Adipocyte (in vitro differentiated cells): ENCODE results near the gene SDCCAG8.

ENCODE experiments used
- DNase-seq: peaks from one replicate; pipeline ENCODE4 v3.0.0-alpha.2; 2015; ENCODE audit warnings: low read depth
- H3K27me3 ChIP-seq: replicated peaks from 2 replicates; pipeline ENCODE4 v1.7.0; 2013; ENCODE audit warnings: mild to moderate bottlenecking, low read length, moderate library complexity; ENCODE audit not compliant: control insufficient read depth, insufficient read depth
- H3K36me3 ChIP-seq: 2 replicates; pipeline ENCODE4 v1.7.0; 2013; ENCODE audit warnings: low read length, mild to moderate bottlenecking, moderate library complexity; ENCODE audit not compliant: control insufficient read depth, insufficient read depth, severe bottlenecking
- H3K4me1 ChIP-seq: 2 replicates; pipeline ENCODE4 v1.7.0; 2013; ENCODE audit warnings: mild to moderate bottlenecking, low read length, moderate library complexity; ENCODE audit not compliant: control insufficient read depth, insufficient read depth
- H3K4me3 ChIP-seq: 2 replicates; pipeline ENCODE4 v1.7.0; 2013; ENCODE audit warnings: mild to moderate bottlenecking, low read length, moderate library complexity
- H3K9ac ChIP-seq: 2 replicates; pipeline ENCODE4 v1.7.0; 2013; ENCODE audit warnings: mild to moderate bottlenecking, low read length, moderate library complexity
- H3K9me3 ChIP-seq: 2 replicates; pipeline ENCODE4 v1.7.0; 2013; ENCODE audit warnings: mild to moderate bottlenecking, low read length, moderate library complexity; ENCODE audit not compliant: control insufficient read depth

Gene SDCCAG8

GRCh38 chr1:243481101-243481500, 225.3 kb downstream of the SDCCAG8 start:
- Histone ChIP-seq H3K36me3 (no peaks in the 10 kb centered on the region), H3K4me1 (peaks cover 16% of the 10 kb centered on the region), H3K4me3 (no peak overlapping the region), H3K9me3 (no peaks in the 10 kb centered on the region), H3K9ac (no peak overlapping the region), H3K27me3 (no peaks in the 10 kb centered on the region)
- no peak for DNase-seq

GRCh38 chr1:243482141-243483022, 226.5 kb downstream of the SDCCAG8 start:
- Histone ChIP-seq H3K4me1 (peaks cover 16% of the 10 kb centered on the region), H3K27me3 (no peaks in the 10 kb centered on the region), H3K36me3 (no peaks in the 10 kb centered on the region), H3K9me3 (no peaks in the 10 kb centered on the region), H3K9ac (no peak overlapping the region), H3K4me3 (peak overlapping the region; percentile 15)
- peak; percentile 57 for DNase-seq

- Histone ChIP-seq H3K4me1 (peaks cover 16% of the 10 kb centered on the region), H3K9ac (no peak overlapping the region), H3K27me3 (no peaks in the 10 kb centered on the region), H3K36me3 (no peaks in the 10 kb centered on the region), H3K4me3 (peak overlapping the region; percentile 15), H3K9me3 (no peaks in the 10 kb centered on the region)
- DNase-seq: no peak
Measured at GRCh38 chr1:243483071-243483771, 227.4 kb downstream of the SDCCAG8 start.

- no peaks in the 10 kb centered on the region for H3K27me3 ChIP-seq
- H3K4me1 ChIP-seq: peaks cover 16% of the 10 kb centered on the region
- H3K9ac ChIP-seq: no peak overlapping the region
- H3K9me3 ChIP-seq: no peaks in the 10 kb centered on the region
- DNase-seq: no peak
- no peak overlapping the region for H3K4me3 ChIP-seq
- H3K36me3 ChIP-seq: no peaks in the 10 kb centered on the region
Measured at GRCh38 chr1:243483952-243484351, 228.1 kb downstream of the SDCCAG8 start.

- DNase-seq: no peak
- H3K4me3 ChIP-seq: no peak overlapping the region
- H3K9me3 ChIP-seq: no peaks in the 10 kb centered on the region
- H3K27me3 ChIP-seq: no peaks in the 10 kb centered on the region
- H3K9ac ChIP-seq: no peak overlapping the region
- H3K4me1 ChIP-seq: peaks cover 25% of the 10 kb centered on the region
- peaks cover 6% of the 10 kb centered on the region for H3K36me3 ChIP-seq
Measured at GRCh38 chr1:243487036-243487648, 231.3 kb downstream of the SDCCAG8 start.

GRCh38 chr1:243487649-243488227, 231.9 kb downstream of the SDCCAG8 start:
- H3K4me1 ChIP-seq: peaks cover 19% of the 10 kb centered on the region
- H3K9ac ChIP-seq: no peak overlapping the region
- H3K9me3 ChIP-seq: no peaks in the 10 kb centered on the region
- no peaks in the 10 kb centered on the region for H3K27me3 ChIP-seq
- no peak for DNase-seq
- H3K4me3 ChIP-seq: no peak overlapping the region
- H3K36me3 ChIP-seq: peaks cover 6% of the 10 kb centered on the region

- no peak overlapping the region for H3K9ac ChIP-seq
- H3K4me3 ChIP-seq: no peak overlapping the region
- H3K9me3 ChIP-seq: no peaks in the 10 kb centered on the region
- H3K36me3 ChIP-seq: peaks cover 6% of the 10 kb centered on the region
- H3K27me3 ChIP-seq: no peaks in the 10 kb centered on the region
- DNase-seq: no peak
- H3K4me1 ChIP-seq: peaks cover 20% of the 10 kb centered on the region
Measured at GRCh38 chr1:243488459-243489157, 232.8 kb downstream of the SDCCAG8 start.

GRCh38 chr1:243489158-243489527, 233.3 kb downstream of the SDCCAG8 start:
- Histone ChIP-seq H3K4me3 (no peak overlapping the region), H3K9me3 (no peaks in the 10 kb centered on the region), H3K36me3 (peaks cover 6% of the 10 kb centered on the region), H3K4me1 (peaks cover 23% of the 10 kb centered on the region), H3K9ac (no peak overlapping the region), H3K27me3 (no peaks in the 10 kb centered on the region)
- no peak for DNase-seq

GRCh38 chr1:243489681-243490546, 234.1 kb downstream of the SDCCAG8 start:
- Histone ChIP-seq H3K27me3 (no peaks in the 10 kb centered on the region), H3K9ac (no peak overlapping the region), H3K36me3 (peaks cover 6% of the 10 kb centered on the region), H3K9me3 (no peaks in the 10 kb centered on the region), H3K4me1 (peaks cover 23% of the 10 kb centered on the region), H3K4me3 (no peak overlapping the region)
- no peak for DNase-seq
